Measurements from ENCODE around the gene NFU1. TPM values are rescaled to one million over a fixed set of nuclear protein-coding genes. Genes with fewer than 3 reads are reported as not detected.
"Not testable (repeated sequence)": the region's sequence is repeated elsewhere in the genome, so short reads cannot be mapped to it uniquely, and the experiment has no call there.

NFU1 gene
- total and polyA plus RNA-seq, 4 experiments from 2014 or later = 23.9 to 96.1 (median 46.2) TPM

DNA sequence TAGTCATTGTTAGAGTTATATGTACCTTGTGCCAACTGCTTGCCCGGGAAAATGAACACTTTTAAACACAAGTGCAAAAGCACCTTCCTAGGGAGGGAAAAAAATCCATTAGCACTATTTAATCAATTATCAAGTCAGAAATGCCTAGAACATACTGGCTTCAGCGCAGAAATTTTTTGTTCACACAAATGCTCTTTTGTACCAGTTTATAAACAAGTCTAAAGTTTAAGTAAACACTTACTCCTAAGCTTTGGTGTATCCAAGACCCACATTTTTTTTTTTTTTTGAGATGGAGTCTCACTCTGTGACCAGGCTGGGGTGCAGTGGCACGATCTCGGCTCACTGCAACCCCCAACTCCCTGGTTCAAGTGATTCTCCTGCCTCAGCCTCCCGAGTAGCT, 80.8 kb downstream of the NFU1 start:
- CTCF ChIA-PET (ENCODE audit: partially characterized antibody) = no interaction called here
- H3K9me3 ChIP-seq (ENCODE audit: control insufficient read depth in 1 of 2, low read length in 2 of 2) = no peaks in the 10 kb centered on the region
- Mint-ChIP-seq H3K4me1 (peaks cover 0 to 2% (median 0%) of the 10 kb centered on the region in 4 donors), H3K4me3 (no peak overlapping the region), H3K36me3 (peaks cover 35 to 65% of the 10 kb centered on the region in 2 donors), H3K9me3 (no peaks in the 10 kb centered on the region), H3K27ac (peak overlapping the region in 1 of 7 donors; percentile 22), H3K27me3 (no peaks in the 10 kb centered on the region)
- DNase-seq = no peak
- peaks cover 32% of the 10 kb centered on the region for H3K36me3 ChIP-seq (ENCODE audit: insufficient read depth, low read length)
- intact Hi-C loops (cut with micrococcal nuclease) = no loop called here
- no peaks in the 10 kb centered on the region for H3K4me1 ChIP-seq (ENCODE audit: insufficient read depth, low read length)
- H3K4me3 ChIP-seq (ENCODE audit: low read length in 2 of 2) = no peak overlapping the region
- no peaks in the 10 kb centered on the region for H3K27me3 ChIP-seq (ENCODE audit: insufficient read depth, low read length)
- H3K27ac ChIP-seq (ENCODE audit: low read depth, low read length) = no peak overlapping the region
- POLR2A ChIA-PET (ENCODE audit: partially characterized antibody) = no interaction called here

DNA sequence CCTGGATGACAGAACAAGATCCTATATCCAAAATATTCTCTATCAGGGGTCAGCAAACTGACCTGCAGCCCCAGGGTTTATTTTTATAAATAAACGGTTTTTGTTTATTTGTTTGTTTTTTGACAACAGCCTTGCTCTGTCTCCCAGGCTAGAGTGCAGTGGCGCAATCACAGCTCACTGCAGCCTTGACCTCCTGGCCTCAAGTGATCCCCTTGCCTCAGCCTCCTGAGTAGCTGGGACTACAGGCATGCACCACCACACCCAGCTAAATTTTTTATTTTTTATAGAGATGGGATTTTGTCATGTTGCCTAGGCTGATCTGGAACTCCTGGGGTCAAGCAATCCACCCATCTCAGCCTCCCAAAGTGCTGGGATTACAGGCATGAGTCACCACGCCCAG, 82.3 kb downstream of the NFU1 start:
- H3K4me1 ChIP-seq (ENCODE audit: insufficient read depth, low read length); H3K27me3 ChIP-seq (ENCODE audit: insufficient read depth, low read length); H3K4me3 ChIP-seq (ENCODE audit: low read length in 2 of 2); H3K4me3 Mint-ChIP-seq; H3K9me3 ChIP-seq (ENCODE audit: control insufficient read depth in 1 of 2, low read length in 2 of 2); CTCF ChIA-PET (ENCODE audit: partially characterized antibody); H3K9me3 Mint-ChIP-seq; DNase-seq; H3K4me1 Mint-ChIP-seq; intact Hi-C loops (cut with micrococcal nuclease); H3K27ac Mint-ChIP-seq; H3K27ac ChIP-seq (ENCODE audit: low read depth, low read length); POLR2A ChIA-PET (ENCODE audit: partially characterized antibody); H3K27me3 Mint-ChIP-seq: not testable (repeated sequence)
- peaks cover 29% of the 10 kb centered on the region for H3K36me3 ChIP-seq (ENCODE audit: insufficient read depth, low read length)
- H3K36me3 Mint-ChIP-seq = peaks cover 37 to 63% of the 10 kb centered on the region in 2 donors

DNA sequence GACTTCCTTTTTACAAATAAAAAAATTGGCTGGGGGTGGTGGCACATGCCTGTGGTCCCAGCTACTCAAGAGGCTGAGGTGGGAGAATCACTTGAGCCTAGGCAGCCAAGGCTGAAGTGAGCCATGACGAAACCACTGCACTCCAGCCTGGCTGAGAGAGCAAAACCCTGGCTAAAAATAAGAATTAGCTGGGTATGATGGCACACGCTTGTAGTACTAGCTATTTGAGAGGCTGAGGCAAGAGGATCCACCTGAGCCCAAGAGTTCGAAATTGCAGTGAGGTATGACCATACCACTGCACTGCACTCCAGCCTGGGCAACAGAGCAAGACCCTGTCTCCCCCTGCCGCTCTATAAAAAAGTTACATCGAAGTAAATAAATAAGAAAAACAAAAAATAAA, 83.9 kb downstream of the NFU1 start:
- H3K27ac Mint-ChIP-seq = no peak overlapping the region
- CTCF ChIA-PET (ENCODE audit: partially characterized antibody) = no interaction called here

GRCh38 chr2:69348781-69349180, 88.5 kb downstream of the NFU1 start:
- intact Hi-C loops (cut with micrococcal nuclease) = no loop called here
- Mint-ChIP-seq H3K36me3 (peaks cover 44 to 60% of the 10 kb centered on the region in 2 donors), H3K9me3 (no peaks in the 10 kb centered on the region), H3K4me3 (no peak overlapping the region), H3K27me3 (no peaks in the 10 kb centered on the region), H3K4me1 (peaks cover 0 to 5% (median 0%) of the 10 kb centered on the region in 4 donors), H3K27ac (peak overlapping the region in 1 of 7 donors; percentile 19)
- Histone ChIP-seq H3K27me3 (ENCODE audit: insufficient read depth, low read length) (no peaks in the 10 kb centered on the region), H3K4me3 (ENCODE audit: low read length in 2 of 2) (no peak overlapping the region), H3K9me3 (ENCODE audit: control insufficient read depth in 1 of 2, low read length in 2 of 2) (no peaks in the 10 kb centered on the region), H3K27ac (ENCODE audit: low read depth, low read length) (no peak overlapping the region), H3K36me3 (ENCODE audit: insufficient read depth, low read length) (peaks cover 35% of the 10 kb centered on the region), H3K4me1 (ENCODE audit: insufficient read depth, low read length) (no peaks in the 10 kb centered on the region)
- no peak for DNase-seq
- ChIA-PET CTCF (ENCODE audit: partially characterized antibody) (interaction anchor here (1.3 kb wide), 1 partner anchor 376 kb away, joined by 3 read pairs; no protein-coding TSS in a partner anchor), POLR2A (ENCODE audit: partially characterized antibody) (no interaction called here)

More for the DNA sequence above, 83.9 kb downstream of the NFU1 start:
- Mint-ChIP-seq H3K4me3 (no peak overlapping the region), H3K36me3 (peaks cover 48 to 66% of the 10 kb centered on the region in 2 donors), H3K4me1 (peaks cover 0 to 5% (median 0%) of the 10 kb centered on the region in 4 donors), H3K9me3 (no peaks in the 10 kb centered on the region), H3K27me3 (no peaks in the 10 kb centered on the region)
- Histone ChIP-seq H3K27me3 (ENCODE audit: insufficient read depth, low read length) (no peaks in the 10 kb centered on the region), H3K27ac (ENCODE audit: low read depth, low read length) (no peak overlapping the region), H3K36me3 (ENCODE audit: insufficient read depth, low read length) (peaks cover 37% of the 10 kb centered on the region), H3K9me3 (ENCODE audit: control insufficient read depth in 1 of 2, low read length in 2 of 2) (no peaks in the 10 kb centered on the region), H3K4me1 (ENCODE audit: insufficient read depth, low read length) (no peaks in the 10 kb centered on the region), H3K4me3 (ENCODE audit: low read length in 2 of 2) (no peak overlapping the region)
- POLR2A ChIA-PET (ENCODE audit: partially characterized antibody) = no interaction called here
- DNase-seq = no peak
- intact Hi-C loops (cut with micrococcal nuclease) = no loop called here

Other genes starting within 250 kb of the NFU1 start
- 10 to 100 TPM; 23.1 to 25.8 TPM for gene GFPT1, start 50.2 kb downstream of the NFU1 start, total RNA-seq
- gene GFPT1, start 50.2 kb downstream of the NFU1 start, polyA plus RNA-seq = 10 to 100 TPM in 1 of 2 donors, 1 to 10 TPM in 1; 8.4 to 14.5 TPM
- 100 to 1,000 TPM; 220 to 225 TPM for gene AAK1, start 206.3 kb upstream of the NFU1 start, total RNA-seq
- gene AAK1, start 206.3 kb upstream of the NFU1 start, polyA plus RNA-seq = 100 to 1,000 TPM in 1 of 2 donors, 10 to 100 TPM in 1; 27.6 to 129 TPM